ENCODE data around the gene GRM4.

Gene GRM4

GRCh38 chr6:33989016-33989854, 156.7 kb downstream of the GRM4 start:
- FAIRE-seq = no peak

DNA sequence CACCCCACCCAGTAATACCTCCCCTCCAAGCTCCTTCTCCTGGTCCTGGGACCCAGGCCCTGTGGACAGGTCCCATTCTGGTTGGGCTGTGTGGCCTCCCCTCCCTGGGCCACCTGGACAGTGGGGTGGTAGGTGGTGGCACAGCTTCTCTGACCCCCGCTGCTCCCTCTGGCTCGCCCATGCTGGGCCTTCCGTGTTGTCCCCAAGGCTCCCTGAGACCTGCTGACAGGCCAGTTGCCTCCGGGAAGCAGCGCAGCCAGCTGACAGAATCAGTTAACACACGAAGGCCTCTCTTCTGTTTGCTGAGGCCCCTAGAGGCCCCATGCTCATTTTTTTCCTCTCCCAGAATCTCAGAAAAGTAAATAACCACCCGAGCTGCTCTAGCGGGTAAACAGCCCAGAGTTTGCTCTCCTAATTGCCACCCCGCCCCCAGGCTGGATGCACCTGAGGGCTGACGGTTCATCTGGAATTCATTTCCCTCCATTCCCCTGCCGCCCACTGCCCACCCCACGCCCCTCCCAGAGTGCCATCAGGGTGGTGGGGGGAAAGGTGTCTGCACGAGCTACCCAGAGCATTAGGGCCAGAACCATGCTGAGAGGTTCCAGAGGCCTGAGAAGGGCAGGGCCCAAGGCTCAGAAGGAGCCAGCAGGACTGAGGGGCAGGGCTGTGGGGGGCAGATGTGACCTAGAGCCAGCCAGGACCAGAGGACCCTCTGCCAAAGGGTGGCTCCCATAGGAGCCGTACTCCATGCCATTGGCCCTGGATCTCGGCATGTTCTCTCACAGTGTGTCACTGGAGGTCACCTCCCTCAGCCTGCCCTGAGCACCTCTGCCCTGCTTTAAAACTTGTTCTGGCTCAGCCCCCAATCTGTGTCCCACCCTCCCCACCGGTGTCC, 157.5 kb downstream of the GRM4 start:
- FAIRE-seq = no peak

DNA sequence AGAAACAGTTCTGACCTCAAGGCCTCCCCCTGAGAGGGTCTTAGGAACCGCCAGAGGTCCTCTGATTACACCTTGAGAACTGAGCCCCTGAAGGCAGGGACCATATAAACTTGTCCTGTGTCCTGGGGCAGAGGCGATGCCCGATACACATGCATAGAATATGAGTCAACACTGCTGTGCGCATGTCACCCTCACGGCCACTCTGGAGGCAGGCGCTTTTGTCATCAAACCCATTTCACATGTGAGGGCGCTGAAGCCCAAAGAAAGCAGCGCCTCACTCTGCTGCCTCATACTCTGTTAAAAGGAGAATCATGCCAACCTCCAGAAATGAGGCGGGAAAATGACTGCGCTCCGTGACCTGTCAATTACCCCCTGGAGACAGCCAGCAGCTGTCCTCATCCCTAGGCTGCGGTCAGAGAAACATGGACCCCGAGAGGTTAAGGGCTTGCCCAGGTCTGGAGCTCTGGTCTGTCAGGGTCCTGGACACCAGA, 158.3 kb downstream of the GRM4 start:
- no peak for FAIRE-seq

GRCh38 chr6:33985947-33986346, 159.9 kb downstream of the GRM4 start:
- no peak for FAIRE-seq

GRCh38 chr6:33985313-33985751, 160.6 kb downstream of the GRM4 start:
- no peak for FAIRE-seq

- no peak for FAIRE-seq
Measured at GRCh38 chr6:33984466-33985312, 161.2 kb downstream of the GRM4 start.

GRCh38 chr6:33983721-33984465, 162.0 kb downstream of the GRM4 start:
- no peak for FAIRE-seq

DNA sequence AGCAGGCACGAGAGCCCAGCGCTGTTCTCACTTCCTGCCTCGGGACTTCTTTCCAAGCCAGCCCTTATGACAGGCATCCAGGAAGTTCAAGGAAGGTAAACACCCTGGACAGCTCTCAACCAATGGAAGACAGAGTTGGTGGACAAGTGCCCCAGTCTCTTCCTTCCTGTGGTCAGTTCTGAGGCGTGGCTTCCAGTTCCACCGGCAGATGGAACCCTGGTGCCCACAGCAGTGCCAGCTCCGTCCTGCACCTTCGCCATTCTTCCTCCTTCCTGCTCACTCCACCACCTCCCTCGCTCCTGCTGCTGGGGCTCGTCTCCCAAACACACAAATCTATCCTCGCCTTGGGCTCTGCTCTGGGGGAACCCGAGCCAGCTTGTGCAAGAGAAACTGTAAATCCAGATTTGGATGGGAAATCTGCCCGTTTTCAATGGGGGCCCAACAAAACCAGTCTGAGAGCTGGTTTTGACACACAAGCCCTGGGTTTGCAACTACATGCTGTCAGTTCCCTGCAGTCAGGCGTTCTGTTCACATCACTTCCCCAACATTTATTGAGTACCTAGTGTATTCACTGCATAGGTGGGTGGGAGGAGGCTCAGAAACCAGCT, 162.7 kb downstream of the GRM4 start:
- no peak for FAIRE-seq

- no peak for FAIRE-seq
Measured at GRCh38 chr6:33981861-33982260, 164.0 kb downstream of the GRM4 start.

DNA sequence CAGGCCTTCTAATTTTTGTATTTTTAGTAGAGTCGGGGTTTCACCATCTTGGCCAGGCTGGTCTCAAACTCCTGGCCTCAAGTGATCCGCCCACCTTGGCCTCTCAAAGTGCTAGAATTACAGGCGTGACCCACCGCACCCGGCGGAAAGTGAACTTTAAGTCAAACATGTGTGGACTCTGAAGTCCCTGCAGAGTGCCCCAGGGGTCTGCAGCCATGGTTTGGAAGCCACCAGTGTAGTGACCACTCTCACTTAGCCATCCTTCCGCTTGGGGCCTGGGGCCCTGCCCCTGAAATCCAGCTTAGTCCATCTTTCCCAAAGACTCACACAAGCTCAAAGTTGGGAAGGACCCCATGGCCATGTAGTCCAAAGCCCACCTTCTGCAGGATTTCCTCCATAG, 164.5 kb downstream of the GRM4 start:
- FAIRE-seq = no peak

- no peak for FAIRE-seq
Measured at GRCh38 chr6:33980176-33981175, 165.4 kb downstream of the GRM4 start.

- no peak for FAIRE-seq
Measured at GRCh38 chr6:33979750-33980149, 166.1 kb downstream of the GRM4 start.

GRCh38 chr6:33978412-33979150, 167.3 kb downstream of the GRM4 start:
- no peak for FAIRE-seq

GRCh38 chr6:33977606-33978411, 168.1 kb downstream of the GRM4 start:
- FAIRE-seq = no peak

DNA sequence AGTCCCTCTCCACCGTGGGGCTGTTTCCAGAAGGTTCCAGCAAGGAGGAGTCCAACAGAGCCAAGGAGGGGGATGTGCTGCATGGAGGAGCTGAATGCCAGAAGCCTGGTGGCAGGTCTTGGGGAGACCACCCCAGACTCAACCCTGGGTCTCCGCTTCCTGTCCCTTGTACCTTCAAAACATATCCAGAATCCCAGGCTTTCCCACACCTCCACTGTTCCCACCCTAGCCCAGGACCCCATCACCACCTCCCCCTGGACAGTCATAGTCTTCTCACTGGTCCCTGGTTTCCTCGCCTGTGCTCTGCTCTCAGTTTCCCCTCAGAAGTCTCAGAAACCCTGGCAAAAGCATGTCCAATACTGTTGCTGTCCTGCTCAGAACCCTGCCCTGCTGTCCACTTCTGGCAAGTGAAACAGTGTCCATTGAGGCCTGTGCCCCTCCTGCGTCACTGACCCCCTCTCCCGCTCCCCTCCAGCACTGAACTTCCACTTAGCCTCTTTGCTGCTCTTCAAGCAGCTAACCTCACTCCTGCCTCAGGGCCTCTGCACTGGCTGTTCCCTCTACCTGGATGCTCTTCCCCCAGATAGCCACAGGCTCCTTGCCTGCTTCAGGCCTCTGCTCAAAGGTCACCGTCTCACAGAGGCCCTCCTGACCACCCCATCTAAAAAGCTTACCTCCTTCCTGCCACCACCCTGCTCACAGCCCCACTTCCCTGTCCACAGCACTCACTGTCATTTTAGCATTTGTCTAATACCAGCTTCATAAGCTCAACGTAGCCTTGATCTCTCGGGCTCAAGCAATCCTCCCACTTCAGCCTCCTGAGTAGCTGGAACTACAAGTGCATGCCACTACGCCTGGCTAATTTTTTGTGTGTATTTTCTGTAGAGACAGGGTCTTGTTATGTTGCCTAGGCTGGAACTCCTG, 169.2 kb downstream of the GRM4 start:
- no peak for FAIRE-seq

- no peak for FAIRE-seq
Measured at GRCh38 chr6:33975661-33976436, 170.0 kb downstream of the GRM4 start.

DNA sequence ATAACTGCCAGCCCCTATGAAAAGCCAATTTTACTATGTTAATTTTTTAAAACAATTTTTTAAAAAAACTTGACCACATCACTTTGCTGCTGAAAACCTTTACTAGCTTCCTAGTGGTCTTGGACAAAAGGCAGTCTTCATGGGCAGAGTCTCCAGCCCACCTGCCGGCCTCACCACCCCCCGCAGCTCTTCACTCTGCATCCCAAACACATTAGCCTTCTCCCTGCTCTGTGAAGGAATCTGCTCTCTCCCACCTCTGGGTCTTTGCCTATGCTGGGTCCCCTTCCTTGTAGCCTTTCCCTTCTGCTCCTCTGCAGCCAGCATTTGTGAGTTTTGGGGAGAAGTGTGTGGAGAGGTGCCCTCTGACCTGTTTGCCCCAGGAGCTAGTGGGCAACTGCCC, 171.4 kb downstream of the GRM4 start:
- FAIRE-seq = no peak

Data from TTC549 (cell line).